ENCODE measurements around the gene EMC8.
"Not testable (repeated sequence)": the region's sequence is repeated elsewhere in the genome, so short reads cannot be mapped to it uniquely, and the experiment has no call there.

EMC8 gene

DNA sequence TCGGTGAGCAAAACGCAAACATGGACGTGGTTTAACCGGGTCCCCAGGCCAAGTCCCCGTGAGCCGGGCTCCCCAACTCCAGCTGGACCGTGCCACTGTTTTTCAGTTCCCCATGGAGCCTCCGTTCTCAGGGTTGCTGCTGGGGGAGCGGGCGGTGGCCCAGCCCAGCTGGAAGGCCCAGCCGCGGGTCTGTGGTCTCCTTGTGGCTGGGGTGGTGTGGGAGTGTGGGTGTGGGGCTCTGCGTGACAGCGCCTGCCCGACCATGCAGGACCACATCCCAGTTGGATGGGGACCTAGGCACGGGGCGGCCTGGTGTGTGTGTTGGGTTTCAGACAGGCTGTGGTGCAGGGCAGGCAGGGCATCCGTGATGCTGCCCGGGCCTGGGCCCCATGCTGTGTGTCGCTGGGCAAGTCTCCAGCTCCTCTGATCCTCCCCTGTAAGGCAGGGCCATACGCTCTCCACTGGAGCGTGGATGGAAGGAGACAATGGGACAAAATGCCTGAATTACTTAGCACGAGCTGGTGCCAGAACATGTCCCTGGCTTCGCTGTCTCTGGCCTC is 40.4 kb upstream of the EMC8 start:
- no peak overlapping the region for H3K27ac Mint-ChIP-seq
- no peaks in the 10 kb centered on the region for H3K36me3 Mint-ChIP-seq
- CTCF ChIA-PET, result interaction anchor here (0.9 kb wide), 1 partner anchor 18 kb away, joined by 3 read pairs; no protein-coding TSS in a partner anchor
- no peak overlapping the region for H3K4me3 Mint-ChIP-seq
- no peaks in the 10 kb centered on the region for H3K9me3 Mint-ChIP-seq
- peaks cover 19% of the 10 kb centered on the region for H3K27me3 Mint-ChIP-seq
- no peaks in the 10 kb centered on the region for H3K4me1 Mint-ChIP-seq
- DNase-seq, result no peak

DNA sequence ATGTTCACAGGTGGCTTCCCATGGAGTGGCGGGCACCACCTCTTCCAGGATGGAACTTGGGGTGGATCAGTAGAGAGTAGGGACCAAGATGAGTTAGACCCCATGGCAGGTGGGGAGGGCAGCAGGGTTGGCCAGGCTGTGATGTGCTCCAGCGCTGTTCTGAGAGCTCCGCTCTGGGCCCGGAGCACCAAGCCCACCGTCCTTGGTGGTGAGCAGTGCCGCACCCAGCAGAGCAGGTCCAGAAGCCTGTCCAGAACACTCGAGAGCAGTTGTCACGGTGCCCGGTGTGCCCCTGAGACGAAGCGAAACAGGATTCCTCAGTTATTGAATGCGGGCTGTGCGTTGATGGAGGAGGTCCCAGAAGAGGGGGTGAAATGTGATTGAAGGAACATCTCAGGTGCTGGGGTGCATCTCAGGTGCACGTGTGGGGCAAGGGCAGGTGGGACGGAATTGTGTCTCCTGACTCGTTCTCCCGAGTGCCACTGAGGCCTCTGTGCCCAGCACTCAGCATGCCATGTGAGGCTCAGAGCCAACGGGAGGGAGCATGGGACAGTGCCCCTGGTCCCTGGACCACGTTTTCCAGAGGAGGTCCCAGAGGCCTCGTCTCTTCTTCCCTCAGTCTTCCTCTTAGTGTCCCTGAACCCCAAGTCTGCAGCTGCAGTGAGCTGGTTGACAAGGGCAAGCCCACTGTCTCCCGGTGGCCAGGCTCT is 39.7 kb upstream of the EMC8 start:
- H3K9me3 Mint-ChIP-seq, result no peaks in the 10 kb centered on the region
- peaks cover 18% of the 10 kb centered on the region for H3K27me3 Mint-ChIP-seq
- no peak overlapping the region for H3K27ac Mint-ChIP-seq
- H3K36me3 Mint-ChIP-seq, result no peaks in the 10 kb centered on the region
- no peaks in the 10 kb centered on the region for H3K4me1 Mint-ChIP-seq
- no peak for DNase-seq
- CTCF ChIA-PET, result interaction anchor here (0.9 kb wide), 1 partner anchor 18 kb away, joined by 3 read pairs; no protein-coding TSS in a partner anchor
- H3K4me3 Mint-ChIP-seq, result no peak overlapping the region

DNA sequence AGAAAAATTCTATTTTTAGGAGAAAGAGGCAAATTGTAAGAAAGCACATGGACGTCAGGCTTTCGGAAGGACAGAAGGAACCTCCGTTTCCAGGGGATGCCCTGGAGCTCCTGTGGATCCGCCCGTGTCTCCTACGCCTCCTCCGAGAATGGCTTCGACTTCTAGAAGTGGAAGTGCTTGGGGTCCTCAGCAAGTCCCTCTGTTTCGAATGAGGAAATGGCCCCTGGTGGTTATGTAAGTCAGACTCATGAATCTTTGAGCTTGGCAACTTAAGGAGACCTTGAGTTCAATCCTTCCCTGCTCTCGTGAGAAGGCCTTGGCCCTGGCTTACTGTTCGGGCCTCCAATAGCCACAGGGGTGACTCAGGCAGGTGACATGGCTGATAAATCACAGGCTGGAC is 39.0 kb upstream of the EMC8 start:
- no peaks in the 10 kb centered on the region for H3K4me1 Mint-ChIP-seq
- H3K27ac Mint-ChIP-seq, result no peak overlapping the region
- no peak overlapping the region for H3K4me3 Mint-ChIP-seq
- H3K27me3 Mint-ChIP-seq, result peaks cover 22% of the 10 kb centered on the region
- CTCF ChIA-PET, result no interaction called here
- no peak for DNase-seq
- H3K9me3 Mint-ChIP-seq, result no peaks in the 10 kb centered on the region
- H3K36me3 Mint-ChIP-seq, result no peaks in the 10 kb centered on the region

DNA sequence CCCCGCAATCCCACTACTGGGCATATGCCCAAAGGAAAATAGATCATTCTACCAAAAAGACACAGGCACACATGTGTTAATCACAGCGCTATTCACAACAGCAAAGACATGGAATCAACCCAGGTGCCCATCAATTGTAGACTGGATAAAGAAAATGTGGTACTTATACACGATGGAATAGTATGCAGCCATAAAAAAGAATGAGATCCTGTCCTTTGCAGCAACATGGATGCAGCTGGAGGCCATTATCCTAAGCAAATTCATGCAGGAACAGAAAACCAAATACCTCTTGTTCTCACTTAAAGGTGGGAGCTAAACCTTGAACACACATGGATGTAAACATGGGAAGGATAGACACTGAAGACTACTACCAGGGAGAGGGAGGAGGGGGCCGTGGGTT is 38.3 kb upstream of the EMC8 start:
- not testable (repeated sequence) for H3K4me1 Mint-ChIP-seq, H3K4me3 Mint-ChIP-seq, DNase-seq, H3K9me3 Mint-ChIP-seq, H3K27ac Mint-ChIP-seq, H3K36me3 Mint-ChIP-seq
- CTCF ChIA-PET, result interaction anchor here (1.3 kb wide), 1 partner anchor 17 kb away, joined by 4 read pairs; no protein-coding TSS in a partner anchor
- peaks cover 25% of the 10 kb centered on the region for H3K27me3 Mint-ChIP-seq

DNA sequence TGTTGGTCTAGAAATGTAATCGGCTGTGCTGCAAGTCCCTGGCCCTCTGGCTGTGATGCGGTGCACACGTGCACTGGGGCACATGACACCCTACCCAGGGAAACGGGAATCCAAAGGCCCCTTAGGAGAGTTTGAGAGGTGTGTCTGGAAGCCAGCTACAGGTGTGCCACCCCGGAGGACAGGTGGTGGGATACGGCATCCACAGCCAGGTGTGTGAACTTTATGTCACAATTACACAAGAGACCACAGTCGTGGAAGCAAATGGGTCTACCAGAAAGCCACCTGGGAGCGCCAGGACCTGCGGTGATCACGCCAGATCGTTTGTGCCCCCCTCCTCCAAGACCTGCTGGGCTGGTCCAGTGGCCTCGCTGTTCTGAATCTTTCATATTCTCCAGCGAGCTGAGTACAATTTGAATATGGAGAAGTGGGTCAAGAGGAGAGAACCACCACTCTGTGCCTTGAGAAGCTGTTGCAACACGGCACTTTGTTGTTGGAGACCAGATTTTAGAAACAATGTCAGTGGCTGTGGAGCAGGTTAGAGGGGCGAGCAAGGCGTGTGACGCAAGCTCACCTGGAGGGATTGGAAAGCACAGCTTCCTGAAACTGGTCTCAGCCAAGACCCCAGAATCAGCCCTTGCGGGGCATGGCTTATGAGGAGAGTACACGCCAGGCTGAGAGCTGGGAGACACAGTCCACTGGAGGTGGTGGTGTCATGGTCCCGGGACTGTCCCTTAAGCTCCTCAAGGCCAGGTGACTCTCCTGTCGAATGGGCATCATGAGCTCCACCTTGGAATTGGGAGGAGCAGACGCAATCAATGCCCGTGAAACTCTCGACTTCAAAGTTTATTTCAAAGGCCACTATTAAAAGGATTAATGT is 37.6 kb upstream of the EMC8 start:
- peaks cover 31% of the 10 kb centered on the region for H3K27me3 Mint-ChIP-seq
- H3K4me3 Mint-ChIP-seq, result no peak overlapping the region
- no peaks in the 10 kb centered on the region for H3K36me3 Mint-ChIP-seq
- CTCF ChIA-PET, result interaction anchor here (1.3 kb wide), 1 partner anchor 16 kb away, joined by 4 read pairs; no protein-coding TSS in a partner anchor
- no peak overlapping the region for H3K27ac Mint-ChIP-seq
- no peaks in the 10 kb centered on the region for H3K4me1 Mint-ChIP-seq
- DNase-seq, result no peak
- no peaks in the 10 kb centered on the region for H3K9me3 Mint-ChIP-seq

DNA sequence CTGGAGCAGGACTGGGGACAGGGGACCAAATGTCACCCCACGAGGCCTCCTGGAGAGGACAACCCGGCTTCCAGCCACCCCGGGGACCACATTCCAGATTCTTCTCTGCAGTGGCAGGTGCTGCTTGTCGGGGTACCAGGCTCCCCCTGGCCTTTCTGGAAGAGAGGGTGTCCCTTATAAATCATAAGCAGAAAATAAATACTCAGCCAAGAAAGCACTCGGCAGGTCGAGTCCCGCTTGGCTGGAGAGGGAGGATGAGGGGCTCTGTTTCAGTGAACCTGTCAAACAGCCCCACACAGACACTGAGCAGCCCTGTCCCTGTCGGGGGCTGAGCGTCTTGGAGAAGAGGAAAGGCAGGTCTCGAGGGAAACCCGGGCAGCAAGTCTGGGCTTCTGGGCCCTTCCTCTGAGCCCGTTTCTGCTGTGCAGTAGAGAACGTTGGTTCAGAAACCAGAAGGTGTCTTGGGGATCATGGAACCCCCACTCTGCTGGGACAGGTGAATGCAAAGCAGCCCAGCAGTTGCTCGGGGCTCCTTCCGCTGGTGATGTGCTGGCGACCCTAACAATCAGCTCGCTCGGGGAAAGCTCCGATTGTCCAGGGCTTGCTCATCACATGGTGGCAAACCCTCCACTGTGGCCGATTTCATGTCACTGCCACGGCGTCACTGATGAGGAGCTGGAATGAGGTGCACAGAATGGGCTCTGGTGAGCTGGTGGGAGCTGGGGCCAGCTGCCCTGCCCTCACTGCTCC is 36.8 kb upstream of the EMC8 start:
- no peaks in the 10 kb centered on the region for H3K4me1 Mint-ChIP-seq
- H3K27me3 Mint-ChIP-seq, result peaks cover 38% of the 10 kb centered on the region
- H3K36me3 Mint-ChIP-seq, result no peaks in the 10 kb centered on the region
- CTCF ChIA-PET, result interaction anchor here (1.3 kb wide), 1 partner anchor 15 kb away, joined by 4 read pairs; no protein-coding TSS in a partner anchor
- H3K9me3 Mint-ChIP-seq, result no peaks in the 10 kb centered on the region
- no peak overlapping the region for H3K27ac Mint-ChIP-seq
- H3K4me3 Mint-ChIP-seq, result no peak overlapping the region
- no peak for DNase-seq

DNA sequence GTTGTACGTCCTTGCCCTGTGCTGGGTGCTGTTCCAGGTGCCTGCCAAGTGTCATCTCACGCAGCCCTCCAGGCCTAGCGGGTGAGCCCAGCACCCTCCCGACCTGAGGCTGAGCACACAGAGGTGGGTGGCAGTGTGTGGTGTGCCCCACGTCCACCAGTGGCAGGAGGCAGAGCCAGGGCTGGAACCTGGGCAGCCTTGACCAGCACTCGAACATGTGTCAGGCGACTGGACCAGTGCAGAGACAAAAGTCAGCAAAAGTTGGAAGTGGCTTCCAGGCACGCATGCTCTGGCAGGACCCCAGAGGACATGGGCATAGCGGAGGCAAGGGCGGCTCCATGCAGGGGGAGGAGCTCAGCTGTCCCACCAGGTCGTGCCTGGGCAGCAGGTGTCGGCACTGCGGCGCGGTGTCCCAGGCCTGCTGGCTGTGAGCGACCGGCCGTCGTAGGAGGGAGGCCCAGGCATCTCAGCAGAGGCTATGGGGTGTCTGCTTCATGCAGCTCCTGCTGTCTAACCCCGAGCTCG is 35.9 kb upstream of the EMC8 start:
- CTCF ChIA-PET, result interaction anchor here (1.7 kb wide), 1 partner anchor 14 kb away, joined by 6 read pairs; no protein-coding TSS in a partner anchor
- DNase-seq, result no peak
- no peaks in the 10 kb centered on the region for H3K4me1 Mint-ChIP-seq
- H3K36me3 Mint-ChIP-seq, result no peaks in the 10 kb centered on the region
- H3K27me3 Mint-ChIP-seq, result peaks cover 39% of the 10 kb centered on the region
- H3K9me3 Mint-ChIP-seq, result no peaks in the 10 kb centered on the region
- H3K27ac Mint-ChIP-seq, result no peak overlapping the region
- no peak overlapping the region for H3K4me3 Mint-ChIP-seq

DNA sequence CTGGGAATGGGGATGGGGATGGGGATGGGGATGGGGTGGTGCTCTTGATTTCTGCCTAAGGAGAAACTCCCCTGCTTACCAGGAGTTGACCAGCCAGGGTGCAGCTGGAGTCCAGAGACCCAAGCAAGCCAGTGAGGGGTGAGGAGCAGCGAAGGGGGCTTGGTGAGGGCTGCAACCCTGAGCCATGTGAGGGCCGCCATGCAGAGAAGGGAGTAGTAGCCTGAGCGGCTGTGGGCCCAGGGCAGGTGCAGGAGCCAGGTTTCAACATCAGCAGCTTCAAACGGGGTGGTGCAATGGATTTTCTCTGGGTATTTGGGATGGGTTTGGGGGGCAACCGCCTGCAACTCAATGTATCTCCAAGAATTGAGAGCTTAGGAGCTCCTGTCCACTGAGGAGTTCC is 35.4 kb upstream of the EMC8 start:
- no peaks in the 10 kb centered on the region for H3K9me3 Mint-ChIP-seq
- no peak overlapping the region for H3K27ac Mint-ChIP-seq

DNA sequence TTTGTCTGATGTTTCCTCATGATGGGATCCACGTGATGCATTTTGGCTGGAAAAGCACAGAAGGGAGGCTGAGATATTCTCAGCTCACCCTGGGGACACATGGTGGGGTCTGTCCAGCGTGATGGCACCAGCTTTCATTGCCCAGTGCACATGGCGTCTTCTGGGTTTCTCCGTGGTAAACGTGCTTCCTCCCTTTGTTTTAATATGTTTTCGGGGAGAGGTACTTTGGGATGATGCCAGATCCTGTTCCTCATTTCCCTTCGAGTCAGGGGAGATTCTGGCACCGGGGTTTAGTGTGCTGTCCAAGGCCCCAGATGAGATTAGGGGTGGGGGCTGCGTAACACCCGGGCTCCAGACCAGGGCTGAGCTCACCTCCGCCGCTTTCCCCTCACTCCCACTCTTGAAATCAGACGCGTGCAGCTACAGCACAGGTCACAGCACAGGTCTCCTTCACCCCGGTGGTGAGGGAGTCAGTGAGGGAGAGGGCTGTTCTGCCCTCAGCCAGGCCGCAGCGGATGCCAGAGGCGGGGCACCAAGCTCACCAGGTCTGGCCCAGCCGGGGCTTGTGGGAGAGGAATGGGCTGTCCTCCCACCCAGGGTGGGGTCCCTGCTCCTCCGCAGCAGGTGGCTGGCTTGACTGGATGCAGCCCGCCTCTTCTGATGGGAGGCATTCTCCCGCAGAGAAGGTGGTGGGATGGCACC is 34.0 kb upstream of the EMC8 start:
- Mint-ChIP-seq H3K27ac (no peak overlapping the region), H3K36me3 (no peaks in the 10 kb centered on the region), H3K4me3 (no peak overlapping the region), H3K4me1 (no peaks in the 10 kb centered on the region), H3K27me3 (peaks cover 54% of the 10 kb centered on the region), H3K9me3 (peaks cover 2% of the 10 kb centered on the region)
- CTCF ChIA-PET, result interaction anchor here (1.7 kb wide), 1 partner anchor 12 kb away, joined by 6 read pairs; no protein-coding TSS in a partner anchor
- DNase-seq, result no peak

More for the DNA sequence above, 35.4 kb upstream of the EMC8 start:
- Mint-ChIP-seq H3K4me3 (no peak overlapping the region), H3K4me1 (no peaks in the 10 kb centered on the region), H3K36me3 (no peaks in the 10 kb centered on the region), H3K27me3 (peaks cover 45% of the 10 kb centered on the region)
- DNase-seq, result no peak
- CTCF ChIA-PET, result interaction anchor here (1.7 kb wide), 1 partner anchor 13 kb away, joined by 6 read pairs; no protein-coding TSS in a partner anchor

DNA sequence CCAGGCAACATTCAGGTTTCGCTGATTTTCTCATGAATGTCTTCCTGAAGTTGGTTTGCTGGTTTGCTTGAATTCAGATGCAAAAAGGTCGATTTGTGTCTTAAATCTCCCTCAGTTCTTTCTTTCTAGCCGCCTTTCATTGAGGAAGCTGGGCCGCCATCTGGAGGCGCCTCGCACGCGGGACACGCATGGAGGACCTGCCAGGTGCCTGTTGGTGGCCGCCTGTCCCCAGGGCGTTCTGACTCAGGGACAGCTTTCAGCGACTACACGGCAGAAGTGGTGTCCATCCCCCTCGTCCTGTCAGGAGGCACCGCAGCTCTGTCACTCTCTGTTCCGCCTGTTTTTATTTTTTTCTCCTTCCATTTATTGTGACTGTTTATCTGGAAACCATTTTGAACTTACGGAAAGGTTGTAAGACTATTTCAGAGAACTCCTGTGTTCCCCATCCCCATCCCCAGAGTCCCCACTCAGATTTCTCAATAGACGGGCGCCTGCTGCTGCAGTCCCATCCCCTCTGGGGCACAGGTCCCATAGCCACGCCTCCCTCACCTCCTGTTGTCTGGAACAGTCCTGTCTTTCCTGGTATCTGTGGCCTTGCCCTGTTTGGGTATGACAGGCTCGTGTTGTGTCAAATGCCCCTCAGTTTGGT is 33.4 kb upstream of the EMC8 start:
- DNase-seq, result no peak
- Mint-ChIP-seq H3K9me3 (peaks cover 2% of the 10 kb centered on the region), H3K4me3 (no peak overlapping the region), H3K27ac (no peak overlapping the region), H3K36me3 (no peaks in the 10 kb centered on the region), H3K4me1 (no peaks in the 10 kb centered on the region), H3K27me3 (peaks cover 54% of the 10 kb centered on the region)
- CTCF ChIA-PET, result interaction anchor here (0.9 kb wide), 1 partner anchor 11 kb away, joined by 3 read pairs; no protein-coding TSS in a partner anchor

DNA sequence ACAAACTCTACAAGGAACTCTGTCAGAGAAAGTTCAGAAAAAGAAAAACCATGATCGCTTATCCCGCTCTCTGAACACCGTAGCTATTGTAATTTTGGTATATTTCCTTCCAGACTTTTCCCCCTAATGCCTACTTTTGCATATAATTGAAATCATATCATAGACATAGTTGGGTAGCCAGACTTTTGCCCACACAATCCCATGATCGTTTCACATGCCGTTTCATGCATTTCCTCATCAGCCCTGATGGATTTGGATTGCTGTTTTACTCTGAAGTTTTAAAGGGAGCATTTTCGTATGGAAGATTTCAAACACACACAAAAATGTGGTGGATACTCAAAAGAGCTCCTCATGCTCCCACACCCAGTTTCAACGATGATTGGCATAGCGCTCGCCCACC is 31.5 kb upstream of the EMC8 start:
- peaks cover 2% of the 10 kb centered on the region for H3K9me3 Mint-ChIP-seq
- H3K27me3 Mint-ChIP-seq, result peaks cover 65% of the 10 kb centered on the region
- DNase-seq, result no peak
- no peaks in the 10 kb centered on the region for H3K36me3 Mint-ChIP-seq
- H3K4me1 Mint-ChIP-seq, result no peaks in the 10 kb centered on the region
- H3K27ac Mint-ChIP-seq, result no peak overlapping the region
- no peak overlapping the region for H3K4me3 Mint-ChIP-seq
- CTCF ChIA-PET, result interaction anchor here (1.6 kb wide), 1 partner anchor 12 kb away, joined by 4 read pairs; no protein-coding TSS in a partner anchor

DNA sequence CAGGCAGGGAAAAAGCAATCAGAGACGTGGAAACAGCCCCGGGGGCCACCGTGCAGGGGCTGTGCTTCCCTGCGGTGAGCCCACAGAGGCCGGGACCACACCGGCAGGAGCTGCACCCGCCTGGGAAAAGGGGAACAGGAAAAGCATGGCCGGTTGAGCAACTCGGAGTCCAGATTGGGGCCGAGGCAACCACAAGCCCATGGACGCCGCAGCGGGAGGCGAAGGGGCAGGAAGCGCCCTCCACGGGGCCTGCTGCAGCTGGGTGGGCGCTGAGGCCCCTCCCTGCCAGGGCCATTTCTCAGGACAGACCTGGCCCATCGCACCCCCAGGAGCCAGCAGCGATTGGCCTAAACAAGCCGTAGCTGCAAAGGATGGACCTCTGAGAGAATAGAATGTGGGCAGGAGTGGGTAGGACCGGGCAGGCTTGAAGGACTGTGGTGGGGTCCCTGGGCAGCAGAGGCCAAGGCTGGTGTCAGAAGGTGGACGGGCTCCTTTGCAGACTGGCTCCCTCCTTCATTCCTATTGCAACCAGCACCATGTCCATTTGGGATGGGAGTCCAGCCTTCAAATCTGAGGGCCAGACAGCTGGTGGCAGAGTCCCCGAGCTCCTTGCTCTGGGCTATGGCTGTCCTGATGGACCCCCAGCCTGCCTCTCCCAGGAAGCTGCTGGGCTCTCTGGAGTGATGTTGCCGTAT is 30.6 kb upstream of the EMC8 start:
- Mint-ChIP-seq H3K36me3 (no peaks in the 10 kb centered on the region), H3K4me3 (no peak overlapping the region), H3K4me1 (no peaks in the 10 kb centered on the region), H3K27ac (no peak overlapping the region), H3K9me3 (peaks cover 2% of the 10 kb centered on the region), H3K27me3 (peaks cover 64% of the 10 kb centered on the region)
- DNase-seq, result no peak
- CTCF ChIA-PET, result interaction anchor here (1.6 kb wide), 1 partner anchor 11 kb away, joined by 4 read pairs; no protein-coding TSS in a partner anchor
